Fibroblast of the aortic adventitia (primary cell): ENCODE measurements around the gene TRAT1. TPM values are rescaled to one million over a fixed set of nuclear protein-coding genes. Genes with fewer than 3 reads are reported as not detected.

Source experiments
- DNase-seq: peaks from one replicate; pipeline ENCODE4 v3.0.0-alpha.2; 2010; ENCODE audit warnings: low read depth
- H3K4me3 ChIP-seq: 2 replicates; pipeline ENCODE4 v1.5.1; 2011; ENCODE audit warnings: low read depth, mild to moderate bottlenecking, control low read depth, low read length, moderate library complexity
- total RNA-seq: library from RNA; depleted of rRNA; stranded (reverse); fragments of >200 nt; gene quantifications from 2 replicates; pipeline ENCODE4 v1.2.3, GENCODE V29; 2012; ENCODE audit warnings: low replicate concordance
- TF ChIP-seq, protein P1 (sequence below): IDR thresholded peaks from 2 replicates; pipeline ENCODE4 v1.5.1; 2011; ENCODE audit warnings: mild to moderate bottlenecking, low read length, control low read depth, inconsistent platforms; ENCODE audit not compliant: insufficient read depth

The TRAT1 gene
- total RNA-seq, 1 donor = not detected

DNA sequence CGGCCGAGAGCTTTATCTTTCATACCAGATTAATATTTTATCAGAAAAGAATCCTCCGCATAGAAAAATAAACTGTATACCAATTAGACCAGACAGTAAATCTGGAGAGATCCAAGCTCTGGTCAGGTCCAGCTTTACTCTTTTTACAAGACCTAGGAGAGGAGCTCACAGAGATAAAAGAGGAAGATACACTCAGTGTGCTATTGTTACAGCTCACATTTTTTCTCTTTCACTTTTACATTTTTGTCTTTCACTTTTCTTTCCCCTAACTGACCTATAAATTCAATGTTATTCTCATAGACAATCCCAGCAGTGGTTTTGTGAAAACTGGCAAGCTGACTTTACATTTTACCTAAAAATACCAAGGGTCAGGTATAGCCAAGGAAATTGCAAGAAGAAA, 75.3 kb downstream of the TRAT1 start:
- no peak overlapping the region for H3K4me3 ChIP-seq
- DNase-seq = no peak
- TF ChIP-seq, protein P1, sequence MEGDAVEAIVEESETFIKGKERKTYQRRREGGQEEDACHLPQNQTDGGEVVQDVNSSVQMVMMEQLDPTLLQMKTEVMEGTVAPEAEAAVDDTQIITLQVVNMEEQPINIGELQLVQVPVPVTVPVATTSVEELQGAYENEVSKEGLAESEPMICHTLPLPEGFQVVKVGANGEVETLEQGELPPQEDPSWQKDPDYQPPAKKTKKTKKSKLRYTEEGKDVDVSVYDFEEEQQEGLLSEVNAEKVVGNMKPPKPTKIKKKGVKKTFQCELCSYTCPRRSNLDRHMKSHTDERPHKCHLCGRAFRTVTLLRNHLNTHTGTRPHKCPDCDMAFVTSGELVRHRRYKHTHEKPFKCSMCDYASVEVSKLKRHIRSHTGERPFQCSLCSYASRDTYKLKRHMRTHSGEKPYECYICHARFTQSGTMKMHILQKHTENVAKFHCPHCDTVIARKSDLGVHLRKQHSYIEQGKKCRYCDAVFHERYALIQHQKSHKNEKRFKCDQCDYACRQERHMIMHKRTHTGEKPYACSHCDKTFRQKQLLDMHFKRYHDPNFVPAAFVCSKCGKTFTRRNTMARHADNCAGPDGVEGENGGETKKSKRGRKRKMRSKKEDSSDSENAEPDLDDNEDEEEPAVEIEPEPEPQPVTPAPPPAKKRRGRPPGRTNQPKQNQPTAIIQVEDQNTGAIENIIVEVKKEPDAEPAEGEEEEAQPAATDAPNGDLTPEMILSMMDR = no peak

DNA sequence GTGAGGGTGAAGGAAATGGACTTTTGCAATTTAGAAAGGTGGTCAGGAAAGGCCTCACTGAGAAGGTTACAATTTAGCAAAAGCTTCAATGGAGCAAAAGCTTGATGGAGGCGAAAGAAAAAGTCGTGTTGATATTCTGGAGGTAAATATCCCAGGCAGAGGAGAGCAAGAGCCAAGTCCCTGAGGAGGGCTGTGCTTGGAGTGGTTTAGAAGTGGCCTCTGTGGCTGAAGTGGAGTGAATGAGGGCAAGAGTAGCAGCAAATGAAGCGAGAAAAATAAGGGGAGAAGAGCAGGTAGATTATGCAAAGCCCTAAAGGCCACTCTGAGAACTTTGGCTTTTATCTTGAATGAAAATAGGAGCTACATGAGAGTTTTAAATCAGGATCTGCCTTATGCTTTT, 76.9 kb downstream of the TRAT1 start:
- TF ChIP-seq, protein P1 = no peak
- no peak overlapping the region for H3K4me3 ChIP-seq
- DNase-seq = no peak

Other genes with a start within 250 kb of the TRAT1 start
- gene CIP2A, start 233.3 kb upstream of the TRAT1 start, total RNA-seq = 7.1 and 39.2 TPM in 2 replicates
- gene DZIP3, start 233.1 kb upstream of the TRAT1 start, total RNA-seq = 16.7 and 27.6 TPM in 2 replicates
- gene RETNLB, start 65.4 kb upstream of the TRAT1 start, total RNA-seq = not detected in 2 replicates
- gene GUCA1C, start 131.1 kb downstream of the TRAT1 start, total RNA-seq = not detected in 2 replicates